Stimulated activated naive CD4-positive, alpha-beta T cell (primary cell): ENCODE data around the gene CPA2.
A peak's percentile ranks its signal among the peaks of the same experiment; 100 is the strongest.
"Not testable (repeated sequence)": the region's sequence is repeated elsewhere in the genome, so short reads cannot be mapped to it uniquely, and the experiment has no call there.

Source experiments
- DNase-seq, 6 experiments: peaks; one replicate each; lab custom pipeline; 2025; lab: John Stamatoyannopoulos, UW

Gene CPA2

GRCh38 chr7:130266258-130266960, at the start of gene CPA2:
Gene CPA2 (plus strand): TSS chr7:130266863. CDS start chr7:130266882, 19 bp downstream.
- DNase-seq: no peak

- DNase-seq: no peak
Measured at GRCh38 chr7:130218806-130219620, 47.6 kb upstream of the CPA2 start.

GRCh38 chr7:130219871-130220270, 46.8 kb upstream of the CPA2 start:
- no peak for DNase-seq

GRCh38 chr7:130221746-130222145, 44.9 kb upstream of the CPA2 start:
- no peak for DNase-seq

- DNase-seq: no peak
Measured at GRCh38 chr7:130223646-130224045, 43.0 kb upstream of the CPA2 start.

- DNase-seq: no peak
Measured at GRCh38 chr7:130224210-130224609, 42.5 kb upstream of the CPA2 start.

GRCh38 chr7:130224923-130225322, 41.7 kb upstream of the CPA2 start:
- not testable (repeated sequence) for DNase-seq

- DNase-seq: no peak
Measured at GRCh38 chr7:130226333-130226732, 40.3 kb upstream of the CPA2 start.

- DNase-seq: no peak
Measured at GRCh38 chr7:130227883-130228575, 38.6 kb upstream of the CPA2 start.

GRCh38 chr7:130228840-130229502, 37.7 kb upstream of the CPA2 start:
- no peak for DNase-seq

GRCh38 chr7:130229981-130230380, 36.7 kb upstream of the CPA2 start:
- not testable (repeated sequence) for DNase-seq

GRCh38 chr7:130231792-130232191, 34.9 kb upstream of the CPA2 start:
- DNase-seq: no peak

- no peak for DNase-seq
Measured at GRCh38 chr7:130232209-130232608, 34.5 kb upstream of the CPA2 start.

GRCh38 chr7:130234078-130234477, 32.6 kb upstream of the CPA2 start:
- DNase-seq: no peak

GRCh38 chr7:130236361-130236760, 30.3 kb upstream of the CPA2 start:
- DNase-seq: not testable (repeated sequence)

GRCh38 chr7:130240240-130240639, 26.4 kb upstream of the CPA2 start:
- DNase-seq: no peak

- DNase-seq: peak; percentile 14 to 63 (median 42)
Measured at GRCh38 chr7:130242198-130243014, 24.3 kb upstream of the CPA2 start.

- DNase-seq: not testable (repeated sequence)
Measured at GRCh38 chr7:130243486-130243885, 23.2 kb upstream of the CPA2 start.

GRCh38 chr7:130246491-130246890, 20.2 kb upstream of the CPA2 start:
- not testable (repeated sequence) for DNase-seq

- not testable (repeated sequence) for DNase-seq
Measured at GRCh38 chr7:130248842-130249241, 17.8 kb upstream of the CPA2 start.

- not testable (repeated sequence) for DNase-seq
Measured at GRCh38 chr7:130249626-130250025, 17.0 kb upstream of the CPA2 start.
